HCT116 (cell line): ENCODE data around the gene MYCBP. TPM values are rescaled to one million over a fixed set of nuclear protein-coding genes. Genes with fewer than 3 reads are reported as not detected.

Experiments used
- ATAC-seq: fragments of 200-7000 bp; cut with Tn5 transposase; 2 replicates; pipeline ENCODE4 v1.9.1; 2020; ENCODE audit warnings: mild to moderate bottlenecking, moderate library complexity
- BruUV-seq: library from RNA; stranded (reverse); fragments of 400-500 nt; replicated peaks from 2 replicates; lab custom pipeline; 2021; lab: Mats Ljungman, UMichigan
- CTCF ChIA-PET: fragments of 300-600 bp; sonication (Branson Sonifier 250); formaldehyde crosslinking; loops from one replicate; lab custom pipeline; 2021; ENCODE audit warnings: antibody characterized with exemption; lab: Charles Lee
- POLR2A ChIA-PET: fragments of 300-600, 350-600 bp; sonication (Branson Sonifier 250); formaldehyde crosslinking; loops from one replicate; lab custom pipeline; 2021; ENCODE audit warnings: antibody characterized with exemption; lab: Charles Lee
- RAD21 ChIA-PET, 2 experiments: fragments of 300-600 bp; sonication (Branson Sonifier 250); formaldehyde crosslinking; loops; one replicate each; lab custom pipeline; 2023; ENCODE audit warnings: low total read pairs in 2 of 2; ENCODE audit not compliant: uncharacterized antibody in 2 of 2, unreplicated experiment in 2 of 2, low non-redundant PET in 1 of 2; lab: Charles Lee
- DNase-seq: peaks from one replicate; pipeline ENCODE4 v3.0.0-alpha.2; 2010; ENCODE audit warnings: low read depth, low spot score
- H2AFZ ChIP-seq: fragments of 200-600 bp; shearing (Covaris generic), sonication (generic); 2 replicates; pipeline ENCODE4 v1.6.1; 2017; ENCODE audit warnings: low read depth, mixed run types, mixed read lengths, antibody characterized with exemption, low read length; ENCODE audit not compliant: poor library complexity, severe bottlenecking
- H3K27ac ChIP-seq: 2 replicates; pipeline ENCODE4 v1.5.1; 2012; ENCODE audit warnings: low read depth, low read length
- H3K27me3 ChIP-seq: fragments of 200-600 bp; sonication (generic); 2 replicates; pipeline ENCODE4 v1.6.1; 2016; ENCODE audit warnings: mixed run types, low read length, mixed read lengths; ENCODE audit not compliant: insufficient read depth
- H3K36me3 ChIP-seq, 2 experiments: fragments of 200-500 bp in 1 of 2; fragments of 200-600 bp in 1 of 2; sonication (Bioruptor generic) in 1 of 2; sonication (generic) in 1 of 2; 2 replicates each; pipeline versions ENCODE4 v1.5.1 to v1.6.1; 2014 to 2016; ENCODE audit warnings: low read length in 2 of 2, inconsistent platforms in 1 of 2, mixed read lengths in 1 of 2, mixed run types in 1 of 2; ENCODE audit not compliant: insufficient read depth in 2 of 2, control insufficient read depth in 1 of 2
- H3K4me1 ChIP-seq, 2 experiments: fragments of 200-600 bp in 1 of 2; sonication (generic) in 1 of 2; 2 replicates each; pipeline versions ENCODE4 v1.5.1 to v1.6.1; 2012 to 2017; ENCODE audit warnings: low read length in 2 of 2, inconsistent platforms in 1 of 2, mild to moderate bottlenecking in 1 of 2, mixed read lengths in 1 of 2, mixed run types in 1 of 2, moderate library complexity in 1 of 2; ENCODE audit not compliant: insufficient read depth in 2 of 2, control insufficient read depth in 1 of 2
- H3K4me2 ChIP-seq: fragments of 200-600 bp; sonication (generic); 2 replicates; pipeline ENCODE4 v1.6.1; 2017; ENCODE audit warnings: mixed run types, low read length, mixed read lengths
- H3K4me3 ChIP-seq, 2 experiments: fragments of 200-600 bp in 1 of 2; sonication (generic) in 1 of 2; replicated peaks in 1 of 2; 2 replicates each; pipeline ENCODE4 v1.5.1; 2011 to 2016; ENCODE audit warnings: low read length in 2 of 2, control low read depth in 1 of 2, low read depth in 1 of 2, mild to moderate bottlenecking in 1 of 2, mixed read lengths in 1 of 2, mixed run types in 1 of 2
- H3K79me2 ChIP-seq: fragments of 200-600 bp; sonication (generic); 2 replicates; pipeline ENCODE4 v1.6.1; 2017; ENCODE audit warnings: mild to moderate bottlenecking, mixed run types, low read length, moderate library complexity, mixed read lengths; ENCODE audit not compliant: insufficient read depth
- H3K9ac ChIP-seq: fragments of 200-600 bp; sonication (generic); 2 replicates; pipeline ENCODE4 v1.6.1; 2016; ENCODE audit warnings: low read length, mixed read lengths
- H3K9me2 ChIP-seq: fragments of 200-600 bp; sonication (generic), shearing (Covaris generic); 2 replicates; pipeline ENCODE4 v1.6.1; 2017; ENCODE audit warnings: mixed run types, mild to moderate bottlenecking, moderate library complexity; ENCODE audit not compliant: insufficient read depth
- H3K9me3 ChIP-seq, 2 experiments: fragments of 200-500 bp in 1 of 2; fragments of 200-600 bp in 1 of 2; sonication (Bioruptor generic) in 1 of 2; sonication (generic) in 1 of 2; 2 replicates each; pipeline ENCODE4 v1.6.1; 2014 to 2017; ENCODE audit warnings: low read length in 2 of 2, mixed read lengths in 2 of 2, inconsistent platforms in 1 of 2, low read depth in 1 of 2, mild to moderate bottlenecking in 1 of 2, mixed run types in 1 of 2, moderate library complexity in 1 of 2; ENCODE audit not compliant: control insufficient read depth in 1 of 2, insufficient read depth in 1 of 2
- H4K20me1 ChIP-seq: fragments of 200-600 bp; sonication (generic), shearing (Covaris generic); 2 replicates; pipeline ENCODE4 v1.6.1; 2017; ENCODE audit warnings: mixed run types, mild to moderate bottlenecking, moderate library complexity; ENCODE audit not compliant: insufficient read depth
- CEBPB ChIP-seq: IDR thresholded peaks from 2 replicates; pipeline ENCODE4 v1.6.1; 2012; ENCODE audit warnings: low read depth
- CTCF ChIP-seq, 3 experiments: fragments of 200-600 bp in 1 of 3; sonication (generic) in 1 of 3; IDR thresholded peaks in 2 of 3; conservative IDR thresholded peaks in 1 of 3; 2 replicates each; pipeline ENCODE4 v1.5.1; 2012 to 2017; ENCODE audit warnings: low read depth in 2 of 3, low read length in 2 of 3, antibody characterized with exemption in 1 of 3, borderline replicate concordance in 1 of 3, control low read depth in 1 of 3, mild to moderate bottlenecking in 1 of 3, mixed read lengths in 1 of 3, mixed run types in 1 of 3, moderate library complexity in 1 of 3; ENCODE audit not compliant: insufficient read depth in 1 of 3
- RAD21 ChIP-seq: IDR thresholded peaks from 2 replicates; pipeline ENCODE4 v1.6.1; 2012; ENCODE audit warnings: low read depth, mild to moderate bottlenecking
- SP1 ChIP-seq: IDR thresholded peaks from 2 replicates; pipeline ENCODE4 v1.6.1; 2012; ENCODE audit warnings: low read depth
- SRF ChIP-seq: IDR thresholded peaks from 2 replicates; pipeline ENCODE4 v1.6.1; 2012; ENCODE audit warnings: low read depth
- ZFX ChIP-seq: fragments of 450-650 bp; IDR thresholded peaks from 2 replicates; pipeline ENCODE4 v1.6.1; 2017
- intact Hi-C: fragments of 100-400 bp; cut with micrococcal nuclease; formaldehyde crosslinking; loops from 2 replicates; pipeline ENCODE4 v1.10.0; 2022
- total RNA-seq: library from RNA; stranded (reverse); gene quantifications from one replicate; pipeline ENCODE4 v1.2.1, GENCODE V29; 2021; ENCODE audit not compliant: unreplicated experiment

The MYCBP gene
- total RNA-seq, 1 experiment from 2014 or later, result 40.2 TPM

- H3K9ac ChIP-seq, result no peak overlapping the region
- TF ChIP-seq SRF (no peak), CTCF (IDR thresholded peaks at IDR 0.05 in 2 of 3, conservative IDR thresholded peaks at IDR 0.05 in 1 of 3; ENCODE audit: borderline replicate concordance in 1 of 3, insufficient read depth in 1 of 3, low read depth in 2 of 3, low read length in 2 of 3) (peak in 2 of 3 experiments; percentile 26 to 37; a peak in 4 of 6 replicates), RAD21 (peak; percentile 28; the same call in 1 of the 2 replicates)
- TF ChIP-seq, all 23 proteins: peak for 2
- ATAC-seq (peak; percentile 74; the same call in 1 of the 2 replicates), DNase-seq (no peak)
- H2AFZ ChIP-seq, result no peak overlapping the region
- intact Hi-C loops, result no loop called here
- H3K9me2 ChIP-seq, result no peaks in the 10 kb centered on the region
- no peak overlapping the region for H3K4me3 ChIP-seq
- H3K27me3 ChIP-seq, result 0 out of 2 replicates have a peak, but pooled peaks cover 1% of the 10 kb centered on the region
- H4K20me1 ChIP-seq, result no peaks in the 10 kb centered on the region
- no peaks in the 10 kb centered on the region for H3K79me2 ChIP-seq
- H3K4me1 ChIP-seq, result no peaks in the 10 kb centered on the region
- no TSS peak for BruUV-seq
- CTCF ChIA-PET, result no interaction called here
- no peak overlapping the region for H3K27ac ChIP-seq
- no peak overlapping the region for H3K4me2 ChIP-seq
- RAD21 ChIA-PET, result no interaction called here
- H3K36me3 ChIP-seq, result no peaks in the 10 kb centered on the region
- H3K9me3 ChIP-seq, result no peaks in the 10 kb centered on the region
- POLR2A ChIA-PET, result no interaction called here
Observed at GRCh38 chr1:38891753-38892152, 18.6 kb upstream of the MYCBP start.

- H2AFZ ChIP-seq, result no peak overlapping the region
- no peaks in the 10 kb centered on the region for H3K9me3 ChIP-seq
- no TSS peak for BruUV-seq
- H3K9ac ChIP-seq, result no peak overlapping the region
- ChIA-PET RAD21 (no interaction called here), POLR2A (no interaction called here), CTCF (no interaction called here)
- no peak for DNase-seq
- H3K27ac ChIP-seq, result no peak overlapping the region
- no peaks in the 10 kb centered on the region for H3K79me2 ChIP-seq
- H3K9me2 ChIP-seq, result no peaks in the 10 kb centered on the region
- H3K4me1 ChIP-seq, result no peaks in the 10 kb centered on the region
- TF ChIP-seq CEBPB, result no peak
- no peak for TF ChIP-seq ZFX
- TF ChIP-seq SP1, result no peak
- no peak for TF ChIP-seq SRF
- no peaks in the 10 kb centered on the region for H3K36me3 ChIP-seq
- H4K20me1 ChIP-seq, result no peaks in the 10 kb centered on the region
- H3K4me2 ChIP-seq, result no peak overlapping the region
- no peak for ATAC-seq
- intact Hi-C loops, result no loop called here
- H3K4me3 ChIP-seq, result no peak overlapping the region
- 0 out of 2 replicates have a peak, but pooled peaks cover 6% of the 10 kb centered on the region for H3K27me3 ChIP-seq
Observed at GRCh38 chr1:38889589-38889988, 16.4 kb upstream of the MYCBP start.
